Heart left ventricle (tissue), 13 donors: ENCODE data around the gene TBC1D25.

ENCODE experiments used
- POLR2A ChIP-seq, 2 donors: fragments of 450-650 bp; IDR thresholded peaks; one replicate each; pipeline ENCODE4 v1.6.1; 2017; ENCODE audit warnings: antibody characterized with exemption in 2 of 2, mild to moderate bottlenecking in 2 of 2, moderate library complexity in 2 of 2
- TF ChIP-seq, protein P1 (sequence below), 12 donors: fragments of 200-600 bp; sonication (generic) in 4 of 12; IDR thresholded peaks; one replicate each; pipeline versions ENCODE4 v1.5.0 to v1.8.0; 2018 to 2022; ENCODE audit warnings: antibody characterized with exemption in 12 of 12, mild to moderate bottlenecking in 5 of 12
- donor health status: ischemic (EF 13 %, LVEDD 7.1; RV severe dilation, severe dysfunction).
- donor health status: DM: no; HTN: yes; CAD: no.
- donor health status: DM: no; HTN: no; CAD: no.
- donor health status: ischemic (EF 25% LVEDD 6.9; RV normal size, moderate dysfunction).
- donor health status: ischemic (EF 25% LVEDD 5.7; RV mildly dilated, moderate dysfunction).
- donor health status: ischemic (EF 35%, LVEDD 5.7; RV mildly dilated, moderate dysfunction).
- donor health status: nonischemic (EF 11% LVEDD 7.7; RV severe dilation, severe dysfunction).
- donor health status: DM: yes; HTN: yes; CAD: no.
- donor health status: PGD.
- donor health status: ischemic (EF 29% LVEDD 5.4; RV normal size, mild dysfunction).
- donor health status: nonischemic (EF 23%, LVEDD 6.1; RV moderate dilation, normal function).

DNA sequence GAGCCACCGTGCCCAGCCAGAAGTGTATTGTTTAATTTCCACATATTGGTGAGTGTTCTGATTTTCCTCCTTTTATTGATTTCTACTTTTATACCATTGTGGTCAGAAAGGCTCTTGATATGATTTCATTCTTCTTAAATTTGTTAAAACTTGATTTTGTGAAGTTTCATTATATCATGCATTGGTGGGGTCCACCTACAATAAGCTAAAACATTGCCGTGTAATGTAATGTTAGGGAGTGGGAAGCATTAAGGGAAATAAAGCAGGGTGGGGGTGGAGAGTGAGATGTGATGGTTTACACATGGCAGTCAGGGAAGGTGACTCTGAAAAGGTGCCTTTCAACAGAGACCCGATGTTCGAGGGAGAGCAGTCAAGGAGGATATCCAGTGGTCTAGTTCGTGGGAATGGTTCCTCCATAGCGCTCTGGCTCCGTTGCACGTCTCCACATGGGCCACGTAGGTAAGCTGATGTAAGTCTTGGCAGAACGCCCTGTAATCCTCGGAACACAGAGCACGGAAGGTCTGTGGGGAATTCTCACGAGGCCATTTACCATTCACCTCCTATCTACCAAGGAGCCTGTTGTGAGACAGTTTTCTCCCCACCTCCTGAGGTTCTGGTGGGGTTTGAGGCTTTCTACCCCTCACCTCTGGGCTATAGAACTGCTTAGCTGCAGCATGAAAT is 50.1 kb downstream of the TBC1D25 start:
- TF ChIP-seq, protein P1, sequence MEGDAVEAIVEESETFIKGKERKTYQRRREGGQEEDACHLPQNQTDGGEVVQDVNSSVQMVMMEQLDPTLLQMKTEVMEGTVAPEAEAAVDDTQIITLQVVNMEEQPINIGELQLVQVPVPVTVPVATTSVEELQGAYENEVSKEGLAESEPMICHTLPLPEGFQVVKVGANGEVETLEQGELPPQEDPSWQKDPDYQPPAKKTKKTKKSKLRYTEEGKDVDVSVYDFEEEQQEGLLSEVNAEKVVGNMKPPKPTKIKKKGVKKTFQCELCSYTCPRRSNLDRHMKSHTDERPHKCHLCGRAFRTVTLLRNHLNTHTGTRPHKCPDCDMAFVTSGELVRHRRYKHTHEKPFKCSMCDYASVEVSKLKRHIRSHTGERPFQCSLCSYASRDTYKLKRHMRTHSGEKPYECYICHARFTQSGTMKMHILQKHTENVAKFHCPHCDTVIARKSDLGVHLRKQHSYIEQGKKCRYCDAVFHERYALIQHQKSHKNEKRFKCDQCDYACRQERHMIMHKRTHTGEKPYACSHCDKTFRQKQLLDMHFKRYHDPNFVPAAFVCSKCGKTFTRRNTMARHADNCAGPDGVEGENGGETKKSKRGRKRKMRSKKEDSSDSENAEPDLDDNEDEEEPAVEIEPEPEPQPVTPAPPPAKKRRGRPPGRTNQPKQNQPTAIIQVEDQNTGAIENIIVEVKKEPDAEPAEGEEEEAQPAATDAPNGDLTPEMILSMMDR (IDR thresholded peaks at IDR 0.05) = no peak
- TF ChIP-seq POLR2A (IDR thresholded peaks at IDR 0.05) = peak in 1 of 2 donors; percentile 27
